ENCODE measurements around the gene PROK2.

The PROK2 gene, protein sequence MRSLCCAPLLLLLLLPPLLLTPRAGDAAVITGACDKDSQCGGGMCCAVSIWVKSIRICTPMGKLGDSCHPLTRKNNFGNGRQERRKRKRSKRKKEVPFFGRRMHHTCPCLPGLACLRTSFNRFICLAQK

GRCh38 chr3:71784914-71785531, at the start of gene PROK2:
TSS of gene PROK2 (minus strand) at chr3:71785148. CDS start at chr3:71785052, 96 bp downstream.
- no peak for DNase-seq (ENCODE audit: low read depth in 2 of 2)

DNA sequence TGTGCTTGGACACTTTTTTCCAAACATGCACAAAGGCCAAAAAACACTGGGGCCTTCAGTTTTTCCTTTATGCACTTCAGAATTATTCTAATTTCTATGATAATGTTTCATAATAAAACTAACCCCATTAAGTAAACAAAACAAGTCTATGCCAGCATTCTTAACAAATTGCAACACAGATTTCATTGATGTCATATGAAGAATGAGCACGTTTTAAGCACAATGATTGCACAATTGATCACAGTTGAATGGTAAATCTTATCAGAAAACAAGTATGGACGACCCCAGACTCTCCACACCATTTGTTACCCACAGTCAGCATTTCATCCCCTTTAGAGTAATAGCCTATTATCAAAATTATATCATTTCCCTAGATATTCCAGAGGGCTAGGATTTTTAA, 46.7 kb upstream of the PROK2 start:
- no peak for DNase-seq (ENCODE audit: low read depth in 2 of 2)

DNA sequence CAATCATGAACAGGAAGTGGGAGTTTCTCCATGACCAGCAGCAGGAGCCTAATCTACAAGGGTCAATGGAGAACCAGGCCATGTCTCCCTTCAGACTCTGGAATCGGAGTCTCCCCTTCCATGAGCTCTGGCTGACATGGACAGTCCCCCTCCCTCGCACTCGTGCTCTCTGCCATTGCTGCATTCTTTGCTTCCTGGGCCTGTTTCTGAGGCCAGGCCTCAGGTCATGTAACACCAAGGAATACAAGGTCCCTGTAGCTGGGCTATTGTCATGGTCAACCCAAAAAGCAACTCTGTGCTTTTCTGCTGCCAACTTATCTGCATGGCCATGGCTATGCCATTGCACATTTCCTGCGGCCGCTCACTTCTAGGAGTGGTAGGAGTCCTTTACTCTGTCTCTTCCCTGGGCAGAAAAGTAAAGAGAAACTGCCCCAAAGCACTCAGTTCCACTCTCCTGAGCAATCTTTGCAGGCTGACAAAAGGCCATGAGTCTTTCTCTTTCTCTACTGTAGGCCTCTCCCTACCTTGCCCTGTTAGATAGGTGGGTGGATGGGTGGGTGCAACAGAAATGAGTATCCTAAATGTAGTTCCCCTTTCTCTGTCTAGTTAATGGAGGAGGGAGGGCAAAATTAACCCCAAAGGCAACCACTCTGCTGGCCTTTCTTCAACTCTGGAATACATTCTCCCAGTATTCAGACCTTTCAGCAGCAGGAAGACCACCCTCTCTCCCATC, 40.8 kb upstream of the PROK2 start:
- no peak for DNase-seq (ENCODE audit: low read depth in 2 of 2)

DNA sequence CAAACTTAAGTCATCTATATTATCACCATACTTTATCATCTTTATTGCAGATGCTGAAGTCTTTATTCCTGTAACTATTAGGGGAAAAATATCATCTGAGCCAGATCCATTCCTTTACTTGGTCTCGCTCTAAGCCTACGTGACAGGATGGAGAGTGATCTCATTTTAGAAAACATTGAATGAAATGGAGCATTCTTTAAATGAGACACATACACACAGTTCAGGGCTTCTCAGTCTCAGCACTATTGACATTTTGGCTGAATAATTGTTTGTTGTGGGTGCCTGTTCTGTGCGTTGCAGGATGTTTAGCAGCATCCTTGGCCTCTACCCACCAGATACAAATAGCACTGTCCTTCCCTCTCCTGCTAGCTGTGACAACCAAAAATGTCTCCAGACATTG, 36.2 kb upstream of the PROK2 start:
- DNase-seq (ENCODE audit: low read depth in 2 of 2): no peak

GRCh38 chr3:71817262-71817661, 32.3 kb upstream of the PROK2 start:
- no peak for DNase-seq (ENCODE audit: low read depth in 2 of 2)

- DNase-seq (ENCODE audit: low read depth in 2 of 2): no peak
These were observed 31.8 kb upstream of the PROK2 start for GRCh38 chr3:71816767-71817156.

DNA sequence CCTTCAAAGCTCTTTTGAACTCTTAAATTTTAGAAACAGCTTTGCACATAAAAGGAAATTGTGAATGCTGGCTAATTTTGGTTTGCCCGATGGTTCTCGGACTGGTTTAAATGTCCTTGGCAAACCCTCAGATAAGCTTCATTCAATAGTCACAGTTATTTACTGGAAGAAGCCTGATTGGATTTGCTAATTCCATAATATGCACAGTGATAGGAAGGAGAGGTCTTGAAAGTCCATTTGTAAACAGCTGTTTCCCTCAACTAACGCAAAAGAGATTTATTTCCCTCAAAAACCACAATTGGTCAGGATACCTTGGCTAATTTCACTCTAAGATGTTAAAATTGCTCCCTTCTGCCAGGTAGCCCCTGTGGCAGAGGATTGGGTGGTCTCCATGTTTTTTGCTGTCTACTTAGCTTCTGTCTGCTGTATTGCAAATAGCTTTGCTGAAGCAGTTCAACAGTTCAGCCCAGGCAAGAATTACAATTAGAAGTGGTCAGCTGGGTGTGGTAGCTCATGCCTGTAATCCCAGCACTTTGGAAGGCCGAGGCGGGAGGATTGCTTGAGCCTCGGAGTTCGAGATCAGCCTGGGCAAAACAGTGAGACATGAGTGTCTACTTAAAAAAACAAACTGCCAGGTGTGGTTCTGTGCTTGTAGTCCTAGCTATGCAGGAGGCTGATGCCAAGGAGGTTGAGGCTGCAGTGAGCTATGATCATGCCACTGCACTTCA, 30.6 kb upstream of the PROK2 start:
- no peak for DNase-seq (ENCODE audit: low read depth in 2 of 2)

GRCh38 chr3:71813704-71814103, 28.8 kb upstream of the PROK2 start:
- no peak for DNase-seq (ENCODE audit: low read depth in 2 of 2)

DNA sequence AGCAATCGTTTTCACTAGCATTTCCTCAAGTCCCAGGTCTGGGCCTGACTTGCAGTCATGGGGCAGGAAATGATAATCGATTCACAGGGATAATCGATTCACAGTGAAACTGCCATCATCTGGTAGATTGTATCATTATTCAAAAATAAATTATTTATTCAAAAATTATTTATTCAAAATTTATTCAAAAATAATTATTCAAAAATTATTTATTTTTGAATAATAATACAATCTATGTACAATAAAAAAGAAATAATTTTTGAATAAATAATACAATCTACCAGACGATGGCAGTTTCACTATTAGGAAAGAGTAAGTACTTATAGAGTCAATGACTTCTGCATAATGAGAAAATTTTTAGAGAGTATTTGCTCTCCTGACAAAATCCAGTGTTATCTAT, 28.1 kb upstream of the PROK2 start:
- DNase-seq (ENCODE audit: low read depth in 2 of 2): no peak

GRCh38 chr3:71810056-71810455, 25.1 kb upstream of the PROK2 start:
- DNase-seq (ENCODE audit: low read depth in 2 of 2): no peak

GRCh38 chr3:71809321-71810026, 24.5 kb upstream of the PROK2 start:
- no peak for DNase-seq (ENCODE audit: low read depth in 2 of 2)

GRCh38 chr3:71806736-71807135, 21.8 kb upstream of the PROK2 start:
- no peak for DNase-seq (ENCODE audit: low read depth in 2 of 2)

DNA sequence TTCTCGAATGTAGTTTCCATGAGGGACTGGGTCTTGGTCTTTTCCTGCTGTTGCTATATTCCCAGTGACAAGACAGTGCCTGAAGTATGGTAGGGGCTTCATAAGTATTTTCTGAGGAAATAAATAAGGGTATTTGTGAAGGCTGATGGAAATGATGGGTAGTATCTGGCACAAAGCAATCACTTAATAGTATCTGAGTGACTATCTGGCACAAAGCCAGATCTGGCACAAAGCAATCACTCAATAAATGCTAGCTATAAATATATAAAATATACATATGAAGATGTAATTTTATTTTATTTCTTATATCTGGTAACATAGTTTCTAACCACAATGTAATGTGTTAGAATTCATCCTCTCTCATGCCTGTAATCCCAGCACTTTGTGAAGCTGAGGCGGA, 20.7 kb upstream of the PROK2 start:
- no peak for DNase-seq (ENCODE audit: low read depth in 2 of 2)

- DNase-seq (ENCODE audit: low read depth in 2 of 2): no peak
These were observed 20.3 kb upstream of the PROK2 start for GRCh38 chr3:71805199-71805598.

GRCh38 chr3:71803248-71803647, 18.3 kb upstream of the PROK2 start:
- DNase-seq (ENCODE audit: low read depth in 2 of 2): no peak

- no peak for DNase-seq (ENCODE audit: low read depth in 2 of 2)
These were observed 17.0 kb upstream of the PROK2 start for GRCh38 chr3:71801986-71802385.

DNA sequence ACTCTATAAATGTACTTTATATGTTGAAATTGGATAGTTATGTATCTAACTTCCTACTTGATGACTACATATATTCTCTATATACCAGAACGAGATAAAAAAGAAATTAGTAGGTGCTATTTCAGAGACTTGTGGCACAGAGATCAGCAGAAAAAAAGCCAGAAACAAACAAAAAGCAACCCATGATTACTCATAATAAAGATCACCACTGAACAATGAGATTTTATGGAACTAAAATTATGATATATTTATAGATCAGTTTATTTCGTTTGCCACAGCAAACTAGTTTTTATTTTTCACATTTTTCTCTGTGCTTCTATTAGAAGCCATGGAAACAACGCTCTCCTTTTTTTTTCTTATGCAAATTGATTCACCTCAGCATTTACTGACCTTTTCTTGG, 15.1 kb upstream of the PROK2 start:
- no peak for DNase-seq (ENCODE audit: low read depth in 2 of 2)

DNA sequence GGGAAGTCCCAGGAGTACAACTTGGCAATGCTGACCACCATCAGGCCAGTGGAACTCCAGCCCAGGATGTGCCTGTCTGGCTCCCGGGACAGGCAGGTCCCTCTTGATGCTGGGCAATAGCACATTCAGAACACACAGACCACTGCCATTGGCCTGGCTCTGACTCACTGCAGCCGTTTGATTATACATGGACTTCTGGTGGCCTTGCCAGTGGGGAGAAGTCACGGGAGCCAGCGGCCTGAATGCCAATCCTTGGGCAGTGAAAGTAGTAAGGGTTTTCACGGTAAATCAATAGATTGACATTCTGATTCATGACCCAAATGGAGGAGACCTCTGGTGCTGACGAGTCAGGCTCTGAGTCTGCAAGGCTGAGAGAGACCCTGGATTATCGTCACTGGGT, 12.5 kb upstream of the PROK2 start:
- no peak for DNase-seq (ENCODE audit: low read depth in 2 of 2)

DNA sequence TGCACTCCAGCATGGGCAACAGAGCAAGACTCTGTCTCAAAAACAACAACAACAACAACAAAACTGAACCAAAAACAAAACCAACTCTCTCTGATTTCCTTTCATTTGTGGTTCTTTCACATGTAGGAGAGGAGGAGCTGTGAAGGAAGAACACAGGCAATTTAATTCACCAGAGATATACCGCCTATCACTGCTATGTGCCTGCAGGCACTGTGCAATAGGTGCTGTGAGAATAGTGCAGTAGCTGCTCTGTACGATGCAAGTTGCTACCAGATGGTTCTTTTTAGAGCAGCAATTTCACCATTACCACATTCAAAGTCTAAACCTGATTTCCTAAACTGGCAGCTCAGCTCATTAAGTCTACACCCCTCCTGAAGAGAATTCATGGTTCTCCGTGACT, 11.3 kb upstream of the PROK2 start:
- no peak for DNase-seq (ENCODE audit: low read depth in 2 of 2)

- DNase-seq (ENCODE audit: low read depth in 2 of 2): no peak
These were observed 6.7 kb upstream of the PROK2 start for GRCh38 chr3:71791634-71792033.

DNA sequence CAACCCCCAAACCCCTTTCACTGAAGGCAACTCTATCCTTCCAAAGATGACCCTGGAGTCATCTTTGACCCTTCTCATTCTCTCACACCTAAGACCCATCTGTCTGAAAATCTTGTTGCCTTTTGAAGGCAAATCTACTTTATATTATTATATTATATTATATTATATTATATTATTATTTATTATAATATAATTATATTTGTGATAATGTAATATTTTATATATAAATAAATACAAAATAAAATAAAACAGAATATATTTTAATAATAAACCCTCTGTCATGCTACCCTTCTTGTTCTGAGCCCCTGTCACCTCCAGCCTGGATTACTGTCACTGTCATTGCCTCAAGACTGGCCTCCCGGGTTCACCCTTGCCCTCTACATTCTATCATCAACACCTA, 5.0 kb upstream of the PROK2 start:
- no peak for DNase-seq (ENCODE audit: low read depth in 2 of 2)

GRCh38 chr3:71787851-71788405, 3.0 kb upstream of the PROK2 start:
- DNase-seq (ENCODE audit: low read depth in 2 of 2): no peak
